ENCODE data around the gene FXR2.
A peak's percentile ranks its signal among the peaks of the same experiment; 100 is the strongest.
"Not testable (repeated sequence)": the region's sequence is repeated elsewhere in the genome, so short reads cannot be mapped to it uniquely, and the experiment has no call there.

The FXR2 gene

DNA sequence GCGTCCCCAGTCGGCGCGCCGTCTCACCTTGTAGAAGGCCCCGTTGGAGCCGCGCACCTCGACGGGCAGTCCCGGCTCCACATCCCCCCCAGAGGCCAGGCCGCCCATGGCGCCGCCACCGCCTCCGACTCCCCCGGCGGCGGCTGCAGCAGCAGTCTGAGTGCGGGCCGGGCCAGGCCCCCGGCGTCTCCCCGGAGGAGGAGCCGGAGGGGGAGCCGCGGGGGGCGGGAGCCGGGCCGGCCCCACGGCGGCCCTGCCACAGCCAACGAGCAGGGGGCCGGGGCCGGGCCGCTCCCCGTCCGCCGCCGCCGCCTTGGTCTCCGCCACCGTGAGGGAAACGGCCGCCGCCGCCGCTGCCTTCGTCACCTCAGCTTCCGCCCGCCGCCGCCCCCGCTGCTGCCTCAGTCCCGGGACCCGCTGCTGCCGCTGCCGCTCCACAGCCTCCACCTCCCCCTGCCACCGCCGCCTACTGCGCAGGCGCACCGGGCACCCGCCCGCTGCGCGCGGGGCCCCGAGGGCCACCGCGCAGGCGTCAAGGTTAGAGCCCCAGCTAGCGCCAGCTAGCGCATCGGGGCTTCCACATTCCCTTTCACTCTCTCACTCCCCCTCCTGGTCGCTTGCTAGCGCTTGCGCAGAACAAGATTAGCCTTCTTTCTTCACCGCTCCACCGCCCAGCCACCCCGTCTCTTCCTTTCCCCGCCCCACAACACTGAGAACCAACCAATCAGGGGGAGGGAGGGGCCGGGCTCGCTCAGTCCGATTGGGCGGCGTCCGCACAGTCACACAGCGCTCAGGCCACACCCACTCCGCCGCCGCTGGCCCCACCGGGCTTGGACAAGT is at the start of gene FXR2:
TSS of gene FXR2 (minus strand) at position 473 of the 840 bp plus-strand sequence. CDS start at position 108, 365 bp downstream.
- DNase-seq, result peak; percentile 100

DNA sequence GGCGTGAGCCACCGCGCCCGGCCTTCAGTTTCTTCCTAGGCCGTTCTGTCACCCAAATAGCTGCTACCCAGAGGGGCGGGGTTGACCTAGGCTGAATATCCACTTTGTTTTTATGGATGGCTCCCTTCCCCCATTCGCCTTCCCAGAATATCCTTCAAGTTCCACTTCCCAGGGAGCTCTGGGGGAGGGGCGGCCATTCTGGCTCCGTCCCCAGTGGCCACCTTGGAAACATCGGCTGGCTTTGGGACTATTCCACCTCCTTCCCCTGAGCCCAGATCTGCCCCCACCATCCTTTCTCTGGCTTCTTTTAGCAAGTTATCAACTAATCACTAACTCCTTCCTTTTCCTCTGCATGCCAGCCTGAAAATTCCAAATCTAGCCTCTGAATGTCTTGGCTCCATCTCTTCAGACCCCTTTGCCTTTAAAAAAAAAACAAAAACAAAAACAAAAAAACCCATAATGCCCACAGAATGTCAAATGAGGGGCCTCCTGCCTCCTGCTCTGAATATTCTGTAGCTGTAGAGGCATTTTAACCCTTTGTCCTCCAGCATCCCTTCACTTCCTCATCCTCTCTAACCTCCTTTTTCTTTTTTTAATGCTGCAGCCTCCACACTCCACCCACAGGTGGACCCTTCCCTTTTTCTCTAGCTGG is 42.4 kb upstream of the FXR2 start:
- DNase-seq, result no peak

DNA sequence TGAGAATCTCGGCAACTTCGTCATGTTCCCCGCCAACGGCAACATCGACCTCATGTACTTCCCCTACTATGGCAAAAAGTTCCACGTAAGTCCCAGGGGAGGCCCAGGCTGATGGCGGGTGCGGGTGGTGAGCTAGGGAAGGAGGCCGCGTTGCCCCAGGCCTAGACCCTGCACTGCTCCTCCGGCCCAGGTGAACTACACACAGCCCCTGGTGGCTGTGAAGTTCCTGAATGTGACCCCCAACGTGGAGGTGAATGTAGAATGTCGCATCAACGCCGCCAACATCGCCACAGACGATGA is 40.8 kb upstream of the FXR2 start:
- DNase-seq, result no peak

- no peak for DNase-seq
Measured at GRCh38 chr17:7654832-7655540, 40.3 kb upstream of the FXR2 start.

GRCh38 chr17:7652388-7653356 is 38.0 kb upstream of the FXR2 start:
- DNase-seq, result no peak

DNA sequence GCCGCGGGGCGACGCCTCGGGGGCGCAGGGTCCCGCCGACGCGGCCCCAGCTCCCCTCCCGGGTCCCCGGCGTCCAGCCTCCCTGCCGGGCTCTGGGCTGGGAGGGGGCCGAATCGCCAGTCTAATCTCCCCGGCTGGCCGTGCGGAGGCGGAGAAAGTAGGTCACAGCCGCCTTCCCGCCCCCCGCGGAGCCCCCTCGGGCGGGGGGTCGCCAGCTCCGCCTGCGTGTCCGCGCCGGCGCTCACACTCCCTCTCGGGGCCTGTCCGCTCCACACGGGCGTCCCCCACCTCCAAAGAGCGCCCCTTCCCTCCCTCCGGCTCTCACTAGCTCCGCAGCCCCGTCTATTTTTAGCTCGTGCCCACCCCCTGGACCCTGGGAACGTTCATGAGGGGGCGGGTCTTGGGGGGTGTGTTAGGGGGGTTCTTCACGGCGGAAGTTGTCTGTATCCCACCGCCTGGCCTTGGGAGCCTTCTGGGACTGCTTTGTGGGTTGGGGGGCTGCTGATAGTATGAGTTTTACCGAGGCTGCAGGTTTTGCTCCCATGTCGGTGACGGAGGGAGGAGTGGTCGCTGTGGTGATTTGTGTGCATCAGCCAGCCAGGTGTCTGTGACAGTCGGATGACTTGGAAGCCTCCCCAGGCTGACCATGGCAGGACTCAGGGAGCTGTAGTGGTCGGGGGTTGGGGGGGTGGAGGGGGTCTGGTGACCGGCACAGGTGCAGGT is 37.1 kb upstream of the FXR2 start:
- DNase-seq, result no peak

DNA sequence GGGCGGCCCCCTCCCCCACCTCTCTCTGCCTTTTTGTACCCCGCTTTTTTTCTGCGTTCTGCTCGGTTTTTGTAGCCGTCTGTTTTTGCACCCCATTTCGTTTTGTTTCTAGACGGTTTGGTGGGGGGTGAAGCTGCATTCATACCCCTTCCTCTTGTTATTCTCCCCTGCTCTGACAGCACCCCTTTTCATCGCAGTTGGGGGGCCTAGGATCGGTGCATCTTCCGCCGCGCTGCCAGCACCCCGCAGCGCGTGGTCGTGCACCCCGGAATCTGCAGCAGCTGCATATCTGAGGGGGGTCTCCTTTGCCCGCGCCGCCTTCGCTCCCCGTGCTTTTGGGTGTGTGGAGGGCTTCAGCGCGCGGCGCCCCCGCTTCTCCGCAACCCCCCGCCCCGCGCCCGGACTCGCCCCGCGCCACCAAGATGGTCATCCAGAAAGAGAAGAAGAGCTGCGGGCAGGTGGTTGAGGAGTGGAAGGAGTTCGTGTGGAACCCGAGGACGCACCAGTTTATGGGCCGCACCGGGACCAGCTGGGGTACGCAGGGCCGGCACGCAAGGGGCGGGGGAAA is 36.5 kb upstream of the FXR2 start:
- DNase-seq, result no peak

- peak; percentile 51 for DNase-seq
Measured at GRCh38 chr17:7650509-7651096, 35.9 kb upstream of the FXR2 start, which contains the start of gene ATP1B2. TSS of gene ATP1B2 (plus strand) at chr17:7650926. CDS start at chr17:7651519, 593 bp downstream.

DNA sequence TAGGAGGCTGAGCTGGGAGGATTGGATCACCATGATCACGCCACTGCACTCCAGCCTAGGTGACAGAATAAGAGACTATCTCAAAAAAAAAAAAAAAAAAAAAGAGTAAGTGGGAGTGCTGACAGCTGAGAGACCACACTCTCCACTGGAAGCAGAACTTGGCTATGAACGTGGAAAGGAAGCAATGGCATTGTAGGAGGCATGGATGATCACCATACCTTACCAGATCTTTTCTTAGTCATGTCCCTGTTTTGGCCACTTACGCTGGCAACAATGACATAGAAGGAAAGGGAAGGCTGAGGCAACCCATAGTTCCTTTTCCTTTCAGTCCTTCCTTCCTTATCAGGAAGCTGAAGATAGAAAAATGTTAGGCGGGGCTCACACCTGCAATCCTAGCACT is 32.3 kb upstream of the FXR2 start:
- DNase-seq, result no peak

- DNase-seq, result no peak
Measured at GRCh38 chr17:7646457-7646856, 31.8 kb upstream of the FXR2 start.

DNA sequence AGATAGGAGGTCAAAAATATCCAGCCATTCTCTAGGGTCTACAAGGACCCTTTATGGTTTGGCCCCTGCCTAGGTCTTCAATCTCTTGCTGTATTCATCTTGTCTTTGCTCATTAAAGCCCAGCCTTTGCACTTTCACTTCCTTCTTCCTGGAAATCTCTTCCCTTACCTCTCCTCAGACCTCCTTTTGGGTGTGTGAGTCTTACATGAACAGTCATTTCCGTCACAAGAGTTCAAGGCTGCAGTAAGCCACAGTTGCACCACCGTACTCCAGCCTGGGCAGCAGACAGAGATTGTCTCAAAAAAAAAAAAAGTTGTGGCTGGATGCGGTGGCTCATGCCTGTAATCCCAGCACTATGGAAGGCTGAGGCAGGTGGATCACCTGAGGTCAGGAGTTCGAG is 30.1 kb upstream of the FXR2 start:
- DNase-seq, result peak; percentile 31

DNA sequence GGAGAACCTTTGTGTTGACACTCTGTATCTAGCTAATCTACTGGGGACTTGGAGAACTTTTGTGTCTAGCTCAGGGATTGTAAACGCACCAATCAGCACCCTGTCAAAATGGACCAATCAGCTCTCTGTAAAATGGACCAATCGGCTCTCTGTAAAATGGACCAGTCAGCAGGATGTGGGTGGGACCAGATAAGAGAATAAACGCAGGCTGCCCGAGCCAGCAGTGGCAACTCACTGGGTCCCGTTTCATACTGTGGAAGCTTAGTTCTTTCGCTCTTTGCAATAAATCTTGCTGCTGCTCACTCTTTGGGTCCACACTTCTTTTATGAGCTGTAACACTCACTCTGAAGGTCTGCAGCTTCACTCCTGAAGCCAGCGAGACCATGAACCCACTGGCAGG is 26.9 kb upstream of the FXR2 start:
- DNase-seq, result not testable (repeated sequence)

DNA sequence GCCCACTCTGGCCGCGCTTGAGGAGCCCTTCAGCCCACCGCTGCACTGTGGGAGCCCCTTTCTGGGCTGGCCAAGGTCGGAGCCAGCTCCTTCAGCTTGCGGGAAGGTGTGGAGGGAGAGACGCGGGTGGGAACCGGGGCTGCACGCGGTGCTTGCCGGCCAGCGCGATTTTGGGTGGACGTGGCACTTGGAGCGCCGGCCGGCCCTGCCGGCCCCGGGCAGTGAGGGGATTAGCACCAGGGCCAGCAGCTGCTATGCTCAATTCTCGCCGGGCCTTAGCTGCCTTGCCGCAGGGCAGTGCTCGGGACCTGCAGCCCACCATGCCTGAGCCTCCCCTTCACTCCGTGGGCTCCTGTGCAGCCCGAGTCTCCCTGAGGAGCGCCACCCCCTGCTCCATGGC is 26.1 kb upstream of the FXR2 start:
- DNase-seq, result no peak

- no peak for DNase-seq
Measured at GRCh38 chr17:7636163-7636562, 21.5 kb upstream of the FXR2 start.

- no peak for DNase-seq
Measured at GRCh38 chr17:7634384-7634783, 19.7 kb upstream of the FXR2 start.

- no peak for DNase-seq
Measured at GRCh38 chr17:7633093-7633492, 18.4 kb upstream of the FXR2 start.

- peak; percentile 61 for DNase-seq
Measured at GRCh38 chr17:7632492-7632894, 17.8 kb upstream of the FXR2 start.

DNA sequence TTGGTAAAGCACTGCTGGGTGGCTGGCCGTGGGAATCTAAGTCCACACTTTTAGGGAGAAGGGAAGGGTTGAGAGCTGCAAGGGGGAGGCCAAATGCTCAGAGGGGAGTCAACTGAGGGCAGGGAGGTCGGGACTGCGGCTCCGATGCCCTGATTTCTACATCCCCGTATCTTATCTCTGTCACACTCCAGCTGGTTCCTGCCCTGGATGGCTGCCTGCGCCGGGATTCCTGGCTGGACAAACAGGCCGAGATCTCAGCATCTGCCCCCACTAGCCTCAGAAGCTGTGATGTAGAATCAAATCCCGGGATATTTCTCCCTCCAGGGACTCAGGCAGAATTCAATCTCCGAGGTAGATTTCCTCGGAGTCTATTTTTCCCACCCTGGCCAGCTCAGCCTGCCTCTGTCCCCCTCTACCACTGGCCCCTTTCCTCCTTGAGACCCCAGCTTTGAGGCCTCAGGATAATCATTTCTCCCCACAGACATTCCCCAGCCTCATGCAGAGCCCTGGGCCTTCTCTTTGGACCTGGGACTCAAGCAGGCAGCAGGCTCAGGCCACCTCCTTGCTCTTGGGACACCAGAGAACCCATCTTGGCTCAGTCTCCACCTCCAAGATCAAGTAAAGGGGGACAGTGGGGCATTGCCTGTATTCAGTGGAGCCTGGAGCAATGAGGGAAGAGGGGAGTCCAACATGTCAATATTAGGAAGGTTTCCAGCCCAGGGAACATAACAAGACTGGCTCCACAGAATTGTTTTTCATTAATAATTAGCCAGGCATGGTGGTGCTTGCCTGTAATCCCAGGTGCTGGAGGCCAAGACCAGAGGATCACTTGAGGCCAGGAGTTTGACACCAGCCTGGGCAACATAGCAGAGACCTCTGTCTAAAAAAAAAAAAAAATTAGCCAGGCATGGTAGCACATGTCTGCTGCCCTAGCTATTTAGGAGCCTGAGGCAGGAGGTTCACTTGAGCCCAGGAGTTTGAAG is 17.0 kb upstream of the FXR2 start:
- no peak for DNase-seq

GRCh38 chr17:7629939-7630571 is 15.4 kb upstream of the FXR2 start, which contains the start of gene SHBG:
TSS of gene SHBG (plus strand) at chr17:7630135. CDS start at chr17:7630173, 38 bp downstream.
- DNase-seq, result no peak

All from activated CD4-positive, alpha-beta T cell treated with anti-CD3 and anti-CD28 coated beads, Interleukin-10, Interleukin-2, amounts not matched to agents 100 ng/mL and 50 ng/mL, durations not matched to agents 16 hours and 8 hours (primary cell).